KBM-7 (cell line): ENCODE measurements around the gene CNST.
A peak's percentile ranks its signal among the peaks of the same experiment; 100 is the strongest.

Experiments
- DNase-seq: peaks from one replicate; pipeline ENCODE4 v3.0.0-alpha.2; 2015
- in situ Hi-C: fragments of 300-500 bp; cut with MboI; formaldehyde crosslinking; loops from 2 replicates; pipeline ENCODE4 v1.14.3; 2020; ENCODE audit warnings: low sequenced_read_pairs, low pct_unique_long_range_greater_than_20kb, mixed read lengths

Gene CNST

GRCh38 chr1:246642719-246643118 lies 76.5 kb downstream of the CNST start:
- in situ Hi-C loops: no loop called here
- DNase-seq: no peak

GRCh38 chr1:246647113-246647512 lies 80.9 kb downstream of the CNST start:
- in situ Hi-C loops: no loop called here
- DNase-seq: no peak

- DNase-seq: no peak
- in situ Hi-C loops: no loop called here
Measured at GRCh38 chr1:246647513-246647912, 81.3 kb downstream of the CNST start.

GRCh38 chr1:246651012-246651695 lies 84.9 kb downstream of the CNST start:
- in situ Hi-C loops: no loop called here
- peak; percentile 70 for DNase-seq

- in situ Hi-C loops: no loop called here
- DNase-seq: no peak
Measured at GRCh38 chr1:246658567-246658966, 92.3 kb downstream of the CNST start.

GRCh38 chr1:246659594-246660140 lies 93.4 kb downstream of the CNST start:
- no peak for DNase-seq
- in situ Hi-C loops: no loop called here

- in situ Hi-C loops: no loop called here
- DNase-seq: no peak
Measured at GRCh38 chr1:246661451-246661850, 95.2 kb downstream of the CNST start.

GRCh38 chr1:246667773-246668172 lies 101.5 kb downstream of the CNST start:
- in situ Hi-C loops: no loop called here
- DNase-seq: no peak

- DNase-seq: no peak
- in situ Hi-C loops: no loop called here
Measured at GRCh38 chr1:246669659-246670058, 103.4 kb downstream of the CNST start.

- no peak for DNase-seq
- in situ Hi-C loops: no loop called here
Measured at GRCh38 chr1:246674049-246674448, 107.8 kb downstream of the CNST start.

- no peak for DNase-seq
- in situ Hi-C loops: no loop called here
Measured at GRCh38 chr1:246677842-246678241, 111.6 kb downstream of the CNST start.

- in situ Hi-C loops: no loop called here
- DNase-seq: no peak
Measured at GRCh38 chr1:246678816-246679793, 112.8 kb downstream of the CNST start.

- in situ Hi-C loops: no loop called here
- DNase-seq: no peak
Measured at GRCh38 chr1:246679794-246680177, 113.5 kb downstream of the CNST start.

GRCh38 chr1:246680190-246680589 lies 113.9 kb downstream of the CNST start:
- in situ Hi-C loops: no loop called here

GRCh38 chr1:246680696-246681130 lies 114.5 kb downstream of the CNST start:
- no peak for DNase-seq
- in situ Hi-C loops: no loop called here

More at GRCh38 chr1:246680190-246680589, 113.9 kb downstream of the CNST start:
- no peak for DNase-seq

- no peak for DNase-seq
- in situ Hi-C loops: no loop called here
Measured at GRCh38 chr1:246681900-246682895, 115.9 kb downstream of the CNST start.

- in situ Hi-C loops: no loop called here
- no peak for DNase-seq
Measured at GRCh38 chr1:246683521-246683920, 117.3 kb downstream of the CNST start.

- in situ Hi-C loops: no loop called here
- no peak for DNase-seq
Measured at GRCh38 chr1:246687002-246687401, 120.7 kb downstream of the CNST start.
